ENCODE measurements around the gene LMX1B.
"Not testable (repeated sequence)": the region's sequence is repeated elsewhere in the genome, so short reads cannot be mapped to it uniquely, and the experiment has no call there.

Gene LMX1B

DNA sequence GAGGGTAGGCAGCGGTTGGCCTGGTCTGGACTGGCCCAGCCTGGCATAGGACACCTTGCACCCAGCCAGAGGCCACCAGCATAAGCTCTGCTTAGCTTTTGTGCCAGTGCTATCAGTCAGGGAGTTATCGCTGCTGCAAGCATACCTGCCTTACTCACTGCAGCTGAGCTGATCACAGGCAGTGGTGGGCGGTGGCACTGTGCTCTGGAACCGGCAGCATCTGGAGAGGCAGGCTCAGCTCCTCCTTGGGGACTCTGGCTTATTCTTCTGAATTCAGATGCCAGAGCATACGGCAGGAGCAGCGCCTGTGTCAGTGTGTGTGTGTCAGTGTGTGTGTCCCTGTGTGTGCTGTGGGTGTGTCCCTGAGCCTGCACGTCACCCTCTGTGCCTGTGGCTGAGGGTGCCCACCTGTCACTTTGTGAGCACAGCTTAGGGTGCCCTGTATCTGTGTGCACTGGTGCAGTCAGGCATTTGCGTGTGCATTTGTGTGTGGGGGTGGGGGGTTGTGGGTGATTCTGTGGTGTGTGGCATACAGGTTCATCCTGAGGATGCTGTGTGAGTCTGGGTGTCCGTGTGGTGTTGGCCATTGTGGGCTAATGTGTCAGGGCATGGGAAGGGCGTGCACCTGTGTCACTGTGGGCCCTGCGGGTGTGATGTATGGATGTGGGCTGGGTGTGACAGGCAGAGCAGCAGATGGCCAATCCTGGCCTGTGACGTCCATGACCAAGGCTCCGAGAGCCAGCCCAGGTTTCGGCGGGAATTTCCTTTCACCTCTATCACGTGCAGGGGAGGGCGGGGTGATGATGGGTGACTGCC is 23.5 kb downstream of the LMX1B start:
- DNase-seq, result no peak

DNA sequence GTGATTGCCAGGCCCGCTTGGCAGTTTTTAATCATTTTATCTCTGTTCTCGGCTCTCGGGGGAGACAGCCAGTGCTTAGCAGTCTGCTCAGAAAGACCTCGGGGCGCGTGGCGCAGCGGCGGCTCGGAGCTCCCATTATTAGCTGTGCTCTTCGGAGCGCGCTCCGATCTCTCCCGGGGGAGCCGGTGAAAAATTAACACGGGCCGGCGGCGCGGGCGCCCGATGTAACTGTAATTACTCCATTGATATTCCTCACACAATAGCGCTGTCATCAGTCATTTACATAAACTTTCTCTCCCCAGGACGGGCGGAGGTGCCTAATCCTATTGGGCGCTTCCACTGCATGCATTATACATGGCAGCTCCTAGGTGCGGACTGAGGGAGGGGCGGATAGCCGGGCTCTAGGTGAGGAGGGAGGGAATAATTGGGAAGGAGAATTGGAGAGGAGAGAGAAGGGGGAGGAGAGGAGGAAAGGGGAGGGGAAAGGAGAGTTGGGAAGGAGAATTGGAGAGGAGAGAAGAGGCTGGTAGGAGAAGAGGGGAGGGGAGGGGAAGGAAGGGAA is 24.9 kb downstream of the LMX1B start:
- DNase-seq, result no peak

DNA sequence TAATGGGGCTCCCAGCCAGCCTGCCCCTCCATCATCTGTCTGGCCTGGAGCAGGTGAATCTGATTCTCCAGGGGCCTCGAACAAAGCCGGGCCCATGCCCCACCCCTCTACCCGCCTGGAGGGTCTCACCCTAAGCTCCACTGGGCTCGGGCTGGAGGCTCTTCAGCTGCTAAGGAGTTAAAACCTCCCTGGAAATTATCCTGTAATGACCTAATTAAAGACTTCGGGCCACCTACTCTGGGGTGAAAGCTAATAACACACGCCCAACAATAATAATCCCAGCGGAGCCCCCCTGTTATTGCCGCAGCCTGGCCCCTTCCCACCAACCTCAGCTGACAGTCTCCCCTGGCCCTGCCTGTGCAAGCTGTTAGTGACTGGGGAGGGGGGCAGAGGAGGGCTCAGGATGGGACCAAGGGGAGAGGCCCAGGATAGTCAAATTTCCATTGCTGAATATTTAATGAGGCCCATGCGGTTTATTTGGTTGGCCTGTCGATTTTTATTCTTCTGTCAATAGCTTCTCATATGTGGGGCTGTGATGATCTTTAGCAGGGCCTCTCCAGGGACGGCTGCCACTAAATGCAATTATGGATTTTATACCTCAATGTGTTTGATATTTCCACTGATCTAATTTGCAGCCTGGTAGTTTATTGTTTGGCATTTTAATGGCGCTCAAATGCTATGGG is 25.7 kb downstream of the LMX1B start:
- no peak for DNase-seq

DNA sequence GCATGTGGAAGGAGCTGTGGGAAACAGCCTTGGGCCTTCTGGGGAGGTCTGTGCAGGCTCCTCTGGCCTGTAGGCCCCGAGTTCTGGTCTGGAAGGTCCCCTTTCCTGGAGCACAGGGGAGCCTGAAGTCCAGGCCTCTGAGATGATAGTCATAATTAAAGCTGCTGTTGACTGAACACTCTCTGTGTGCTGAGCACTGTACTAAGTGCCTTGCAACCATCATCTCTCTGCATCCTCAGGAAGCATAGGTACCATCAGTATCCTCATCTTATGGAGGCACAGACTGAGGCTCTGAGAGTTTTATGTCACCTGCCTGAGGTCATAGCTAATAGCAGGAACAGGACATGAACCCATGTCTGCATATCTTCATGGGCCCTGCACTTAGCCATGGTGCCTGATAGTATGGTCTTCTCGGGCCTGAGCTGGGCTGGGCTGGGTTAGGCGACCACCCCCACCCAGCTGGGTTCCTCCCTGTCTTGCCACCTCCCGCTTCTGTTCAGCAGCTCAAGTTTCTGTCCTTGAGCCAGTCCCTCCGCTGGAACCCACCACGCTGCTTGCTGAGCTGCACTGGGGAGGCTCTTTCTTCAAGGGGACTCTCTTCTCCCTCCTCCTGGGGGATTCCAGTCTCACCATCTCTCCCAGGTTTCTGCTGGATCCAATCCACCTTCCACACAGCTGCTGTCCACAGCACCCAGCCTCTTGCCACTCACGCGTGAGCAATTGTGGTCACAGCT is 27.6 kb downstream of the LMX1B start:
- DNase-seq, result no peak

DNA sequence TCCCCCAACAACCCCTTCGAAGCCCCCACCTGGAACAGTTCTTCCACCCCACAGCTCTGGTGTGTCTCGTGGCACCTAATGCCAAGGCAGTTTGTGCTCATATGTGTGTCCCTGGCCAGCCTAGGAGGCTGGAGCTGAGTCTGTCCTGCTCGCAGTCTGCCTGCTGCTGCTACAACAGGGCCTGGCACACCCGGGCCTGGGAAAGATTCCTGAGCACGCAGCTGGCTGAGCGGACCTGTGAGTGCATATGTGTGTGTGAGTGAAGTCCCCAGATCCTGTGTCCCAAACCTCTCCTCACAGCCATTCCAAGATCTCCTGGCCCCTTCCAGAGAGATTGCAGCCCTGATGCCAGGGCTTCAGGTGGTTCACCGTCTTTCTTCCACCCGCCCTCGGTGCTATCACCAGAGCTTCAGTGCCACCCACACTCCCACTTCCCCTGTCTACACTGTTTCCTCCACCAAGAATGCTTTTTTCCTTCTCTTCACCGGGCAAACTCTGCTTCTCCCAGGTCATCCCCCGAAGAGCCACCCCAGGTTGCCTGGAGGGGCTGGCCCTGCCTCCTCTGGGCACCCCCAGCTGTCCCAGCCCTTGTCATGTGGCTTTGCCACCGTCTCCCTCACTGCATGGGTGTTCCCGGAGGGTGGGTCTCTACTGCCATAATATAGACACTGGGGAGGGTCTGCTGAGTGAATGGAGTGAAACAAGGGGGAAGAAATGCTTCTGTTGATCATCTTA is 28.4 kb downstream of the LMX1B start:
- no peak for DNase-seq

DNA sequence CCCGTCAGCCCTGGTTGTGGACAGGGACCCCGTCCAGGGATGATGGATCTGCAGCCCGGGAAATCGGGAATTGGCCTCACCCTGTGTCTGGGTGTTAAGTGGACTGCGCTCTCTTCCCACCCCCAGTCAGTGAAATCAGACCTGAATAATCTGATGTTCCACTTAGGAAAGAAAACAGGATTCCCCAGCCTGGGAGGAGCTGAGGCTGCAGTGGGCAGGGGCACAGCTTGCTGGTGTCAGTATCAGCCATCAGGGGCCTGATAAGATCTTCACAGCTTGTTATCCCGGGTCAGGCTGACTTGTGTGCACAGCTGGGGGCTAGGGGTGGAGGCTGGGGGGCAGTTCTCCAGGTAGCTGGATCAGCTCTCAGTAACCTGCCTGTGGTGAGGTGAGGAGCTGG is 29.1 kb downstream of the LMX1B start:
- no peak for DNase-seq

DNA sequence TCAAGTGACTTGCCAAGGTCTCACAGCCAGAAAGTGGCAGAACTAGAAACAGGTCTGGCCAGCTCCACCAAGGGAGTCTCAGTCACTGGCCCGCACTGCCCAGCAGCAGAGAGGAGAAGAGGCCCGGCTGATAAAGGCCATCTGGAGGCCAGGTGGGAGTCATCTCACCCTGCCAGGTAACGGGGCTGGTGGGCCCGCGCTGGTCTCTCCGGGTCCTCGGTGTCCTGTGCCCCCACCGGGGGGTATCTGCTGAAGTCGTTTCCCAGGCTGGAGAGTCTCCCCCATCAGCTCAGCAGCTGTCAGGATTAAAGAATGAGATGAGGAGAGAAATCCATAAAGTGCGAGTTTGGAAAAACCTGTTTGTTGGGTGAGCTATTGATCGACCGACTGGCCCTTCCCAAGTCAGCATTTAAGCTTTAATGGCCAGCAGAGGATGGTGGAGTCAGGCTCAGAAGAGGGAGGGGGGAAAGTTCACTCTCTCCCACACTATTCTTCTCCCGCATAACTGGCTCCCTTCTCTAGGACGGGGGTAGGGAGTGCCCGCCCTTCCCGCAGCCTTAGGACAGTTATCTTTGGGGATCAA is 30.3 kb downstream of the LMX1B start:
- DNase-seq, result no peak

DNA sequence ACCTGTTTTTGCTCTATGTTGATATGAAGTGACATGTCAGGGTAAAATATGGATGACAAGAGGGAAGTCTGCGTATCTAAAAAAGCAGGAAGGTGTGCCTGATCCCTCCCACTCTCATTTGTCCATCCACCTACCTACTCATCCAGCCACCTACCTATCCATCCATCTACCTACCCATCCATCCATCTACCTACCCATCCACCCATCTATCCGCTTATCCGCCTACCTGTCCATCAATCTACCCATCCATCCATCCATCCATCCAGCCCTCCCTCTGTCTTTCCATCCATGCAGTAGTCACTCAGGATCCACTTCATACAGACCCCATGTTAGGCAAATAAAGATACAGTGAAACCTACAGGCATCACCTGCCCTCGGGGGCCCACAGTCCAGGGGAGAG is 32.4 kb downstream of the LMX1B start:
- no peak for DNase-seq

DNA sequence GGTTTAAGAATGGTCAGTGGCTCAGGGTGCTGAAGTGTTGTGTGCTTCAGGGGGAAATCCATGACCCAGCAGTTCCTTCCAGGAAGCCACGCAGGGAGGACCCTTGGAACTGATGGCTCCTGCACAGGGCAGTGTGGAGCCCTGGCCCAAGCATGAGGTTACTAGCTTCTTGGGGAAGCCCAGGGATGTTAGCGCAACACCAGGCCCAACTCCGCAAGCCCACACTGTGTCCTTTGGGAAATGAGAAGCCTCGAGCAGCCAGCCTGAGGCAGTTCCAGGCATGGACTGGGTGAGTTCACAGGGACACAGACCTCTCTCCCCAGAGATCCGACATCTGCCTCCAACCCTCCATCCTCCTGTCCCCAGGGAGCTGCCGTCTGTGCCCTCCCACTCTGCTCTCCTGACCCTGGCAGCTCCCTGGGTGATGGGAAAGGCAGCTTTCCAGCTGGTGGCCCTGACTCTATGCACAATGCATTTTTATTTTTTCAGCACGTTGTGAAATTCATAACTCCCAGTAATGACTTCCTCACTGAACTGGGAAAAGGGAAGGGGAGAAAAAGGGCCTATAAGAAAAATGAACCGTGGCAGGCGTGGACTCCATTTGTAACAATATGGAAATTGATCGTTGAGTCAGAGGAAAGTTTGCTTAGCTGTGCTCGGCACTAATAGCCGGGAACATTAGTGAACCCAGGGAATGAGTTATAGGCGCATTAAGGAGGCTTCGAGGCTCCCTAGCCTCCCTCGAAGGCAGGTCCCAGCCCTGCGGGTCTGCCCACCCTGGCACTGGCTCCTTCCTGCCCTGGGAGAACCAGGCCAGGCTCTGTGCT is 34.1 kb downstream of the LMX1B start:
- no peak for DNase-seq

DNA sequence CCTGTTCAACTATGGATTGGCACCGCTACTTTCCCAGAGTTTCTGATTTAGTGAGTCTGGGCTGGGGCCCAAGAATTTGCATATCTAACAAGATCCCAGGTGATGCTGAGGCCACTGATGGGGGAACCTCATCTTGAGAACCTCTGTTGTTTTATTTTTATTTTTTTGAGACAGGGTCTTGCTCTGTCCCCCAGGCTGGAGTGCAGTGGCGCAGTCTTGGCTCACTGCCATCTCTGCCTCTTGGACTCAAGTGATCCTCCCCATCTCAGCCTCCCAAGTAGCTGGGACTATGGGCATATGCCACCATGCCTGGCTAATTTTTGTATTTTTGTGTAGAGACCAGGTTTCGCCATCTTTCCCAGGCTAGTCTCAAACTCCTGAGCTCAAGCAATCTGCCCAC is 35.7 kb downstream of the LMX1B start:
- DNase-seq, result no peak

DNA sequence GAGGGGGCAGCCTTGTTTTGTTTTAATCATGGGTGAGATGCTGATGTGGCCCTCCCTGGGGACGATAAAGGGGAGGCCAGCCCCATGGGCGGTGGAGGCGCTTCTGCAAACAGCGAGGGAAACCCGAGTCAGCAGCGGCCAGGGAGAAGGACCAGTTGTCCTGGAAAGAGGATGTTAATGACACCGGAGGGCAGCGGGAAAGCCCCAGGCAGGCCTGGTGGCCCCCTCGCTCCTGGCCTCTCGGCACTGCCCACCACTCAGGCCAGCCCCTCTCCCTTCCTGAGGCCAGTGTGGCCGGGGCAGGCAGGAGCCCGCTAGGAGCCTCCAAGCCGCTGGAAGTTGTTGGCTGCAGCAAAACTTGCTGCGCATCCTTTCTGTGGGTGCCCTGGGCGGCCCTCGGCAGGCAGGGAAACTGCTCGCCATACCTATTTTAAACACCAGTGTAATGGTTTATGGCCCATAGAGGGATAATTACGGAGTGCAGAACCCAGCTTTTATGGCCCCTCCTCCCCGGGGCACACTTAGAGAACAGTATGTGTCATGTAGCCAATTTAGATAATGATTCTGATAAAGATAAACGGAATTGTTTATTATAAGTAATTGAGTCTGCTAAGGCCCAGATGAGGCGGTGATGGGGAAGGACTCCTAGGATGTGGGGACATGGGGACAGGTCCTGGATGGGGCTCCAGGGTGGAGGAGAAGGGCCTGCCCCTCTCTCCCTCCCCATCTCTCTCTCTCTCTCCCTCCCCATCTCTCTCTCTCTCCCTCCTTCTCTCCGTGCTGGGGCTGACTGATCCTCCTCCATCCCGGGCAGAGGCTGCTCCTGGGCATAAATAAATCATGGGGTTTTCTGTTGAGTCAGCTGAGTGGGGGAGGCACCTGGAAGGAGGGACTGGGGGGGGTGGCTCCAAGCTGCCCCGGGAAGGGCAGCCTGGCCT is 36.9 kb downstream of the LMX1B start:
- DNase-seq, result no peak

DNA sequence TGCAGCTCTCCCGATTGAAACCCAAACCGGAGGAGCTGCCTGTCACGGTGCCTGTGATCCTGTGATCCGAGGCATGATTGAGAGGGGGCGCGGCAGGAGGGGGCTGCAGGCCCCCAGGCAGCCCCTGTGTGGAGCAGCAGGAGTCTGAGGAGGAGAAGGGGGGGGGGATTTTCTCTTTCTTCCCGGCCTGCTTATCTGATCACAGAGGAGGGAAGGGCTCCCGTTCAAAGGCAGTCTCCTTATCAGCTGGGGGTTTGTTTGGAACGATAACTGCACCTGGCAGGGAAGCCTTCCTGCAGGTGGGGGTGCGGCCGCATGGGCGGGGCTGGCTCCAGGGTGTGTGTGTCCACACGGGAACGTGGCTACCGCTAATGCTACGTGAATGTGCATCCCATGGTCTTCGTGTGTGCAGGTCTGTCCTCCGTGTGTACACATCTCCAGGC is 38.4 kb downstream of the LMX1B start:
- no peak for DNase-seq

DNA sequence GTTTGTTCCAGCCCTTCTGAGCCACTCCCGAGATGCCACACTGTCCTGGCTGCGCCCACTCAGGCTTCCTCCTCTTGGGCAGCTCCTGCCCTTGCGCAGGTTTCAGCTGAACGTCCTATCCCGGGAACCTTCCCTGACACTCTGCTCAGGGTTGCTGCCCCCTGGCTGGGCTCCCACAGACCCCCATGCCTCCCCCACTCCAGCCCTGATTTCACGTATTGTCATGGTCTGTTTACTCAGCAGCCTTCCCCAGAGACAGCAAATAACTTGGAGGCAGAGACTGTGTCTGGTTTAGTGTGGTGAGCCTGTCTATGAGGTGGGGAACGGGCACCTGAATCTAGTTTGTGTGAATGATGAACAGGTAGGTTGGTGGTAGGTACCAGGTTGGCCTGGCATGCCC is 40.4 kb downstream of the LMX1B start:
- DNase-seq, result no peak

DNA sequence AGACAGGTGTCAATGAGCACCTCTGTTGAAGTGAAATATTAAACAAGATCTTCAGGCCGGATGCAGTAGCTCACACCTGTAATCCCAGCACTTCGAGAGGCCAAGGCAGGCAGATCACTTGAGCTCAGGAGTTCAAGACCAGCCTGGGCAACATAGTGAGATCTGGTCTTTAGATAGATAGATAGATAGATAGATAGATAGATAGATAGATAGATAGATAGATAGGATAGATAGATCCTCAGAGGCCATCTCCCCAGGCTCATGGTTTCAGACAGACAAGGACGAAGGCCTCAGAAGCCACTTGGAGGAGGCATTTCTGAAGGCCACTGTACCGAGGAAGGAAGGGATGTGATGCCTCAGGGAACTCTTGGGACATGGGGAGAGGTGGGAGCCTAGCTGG is 42.5 kb downstream of the LMX1B start:
- not testable (repeated sequence) for DNase-seq

DNA sequence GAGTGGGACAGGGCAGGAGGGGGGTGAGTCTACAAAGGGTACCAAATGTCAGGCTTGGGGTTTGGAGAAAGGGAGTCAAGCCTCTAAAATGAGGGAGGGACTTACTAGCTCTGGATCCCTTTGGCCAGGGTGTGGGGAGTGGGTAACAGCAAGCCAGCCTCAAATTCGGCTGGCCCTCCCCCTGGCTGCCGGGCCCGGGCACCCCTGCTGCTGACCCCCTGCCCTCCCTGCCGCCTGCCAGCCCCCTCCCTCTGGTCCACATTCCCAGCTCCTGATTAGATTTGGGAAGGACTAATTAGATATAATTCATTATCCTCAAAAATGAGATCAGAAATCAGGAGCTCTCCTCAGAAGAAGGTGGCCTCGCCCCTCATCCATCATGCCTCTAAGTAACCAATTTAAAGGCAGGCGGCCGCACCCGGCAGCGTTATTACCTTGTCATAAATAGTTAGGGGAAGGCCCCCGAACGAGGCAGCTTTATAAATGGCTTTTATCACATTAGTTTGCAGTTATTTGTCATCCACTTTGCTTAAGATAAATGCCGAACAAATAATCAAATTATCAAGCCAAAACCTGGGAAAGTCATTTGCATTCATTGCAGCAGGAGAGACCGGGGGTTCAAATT is 44.6 kb downstream of the LMX1B start:
- DNase-seq, result no peak

DNA sequence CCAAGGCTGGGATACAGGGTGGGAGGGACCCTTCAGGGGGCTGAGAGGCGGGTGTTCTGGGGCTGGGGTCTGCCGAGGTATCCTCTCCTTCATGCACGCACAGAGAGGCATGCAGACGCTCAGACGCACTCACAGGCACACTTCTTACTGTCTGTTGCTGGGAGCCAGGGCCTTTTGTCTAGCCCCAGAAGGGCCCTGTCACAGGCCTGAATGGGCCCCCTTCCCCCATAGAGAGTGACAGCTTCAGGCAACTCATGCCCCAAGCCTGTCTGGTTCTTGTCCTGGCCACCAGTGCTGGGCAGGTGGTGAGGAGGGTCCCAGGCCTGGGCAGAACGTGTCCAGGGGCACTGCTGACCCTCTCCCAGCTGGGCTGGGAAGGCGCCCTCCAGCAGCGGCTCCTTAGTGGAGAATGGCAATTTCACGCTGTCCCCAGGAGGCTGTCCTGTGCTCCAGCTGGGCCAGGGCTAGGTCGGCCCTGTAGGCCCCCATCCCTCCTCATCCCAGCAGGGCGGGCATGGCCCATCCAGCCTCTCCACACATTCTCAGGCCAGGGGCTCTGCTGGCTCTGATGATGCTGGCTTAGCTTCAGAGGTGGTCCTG is 45.3 kb downstream of the LMX1B start:
- DNase-seq, result no peak

DNA sequence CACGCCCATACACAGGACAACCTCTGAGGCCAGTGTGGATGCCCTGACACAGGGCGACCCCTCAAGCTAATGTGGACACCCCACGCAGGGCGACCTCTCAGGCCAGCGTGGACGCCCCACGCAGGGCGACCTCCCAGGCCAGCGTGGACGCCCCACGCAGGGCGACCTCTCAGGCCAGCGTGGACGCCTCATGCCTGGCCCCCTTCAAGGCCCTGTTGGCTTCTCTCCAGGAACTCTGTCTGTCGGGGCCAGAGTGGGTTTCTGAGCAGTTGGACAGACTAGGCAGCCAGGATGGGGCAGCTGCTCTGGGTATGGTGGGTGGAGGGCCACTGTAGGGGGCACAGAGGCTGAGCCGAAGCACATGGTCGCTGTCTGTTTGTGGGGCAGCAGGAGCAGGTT is 47.4 kb downstream of the LMX1B start:
- DNase-seq, result no peak

DNA sequence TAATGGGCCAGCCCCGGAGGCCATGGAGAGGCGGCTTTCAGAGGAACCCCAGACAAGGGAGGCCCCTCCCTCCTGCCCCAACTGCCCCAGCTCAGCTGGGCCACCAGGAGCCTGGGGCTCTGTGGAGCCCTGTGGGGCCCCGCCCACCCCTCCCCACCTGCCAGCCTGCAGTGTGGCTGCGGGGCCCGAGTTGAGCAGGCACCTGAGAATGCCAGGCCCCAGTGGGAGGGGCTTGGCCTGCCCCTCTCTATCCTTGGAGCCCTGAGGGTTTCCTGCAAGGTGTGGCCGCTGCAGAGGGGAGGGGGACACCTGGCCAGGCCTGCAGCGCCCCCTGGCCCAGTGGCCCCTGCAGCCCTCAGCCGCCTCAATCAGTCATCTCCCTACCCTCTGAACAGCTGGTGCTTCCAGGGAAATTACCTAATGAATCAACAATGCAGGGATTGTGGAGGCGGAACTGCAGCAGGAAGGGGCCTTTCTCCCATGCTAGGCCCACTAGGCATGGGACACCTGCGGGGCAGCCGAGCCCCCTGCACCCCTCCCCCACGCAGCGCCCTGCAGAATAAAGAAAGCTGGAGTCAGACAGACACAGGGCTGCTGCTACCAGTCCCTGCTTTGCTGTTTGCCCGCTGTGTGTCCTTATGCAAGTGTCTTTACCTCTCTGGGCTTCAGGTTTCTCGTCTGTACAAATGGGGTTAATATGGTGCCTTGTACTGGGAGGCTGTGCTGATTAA is 48.0 kb downstream of the LMX1B start:
- no peak for DNase-seq

DNA sequence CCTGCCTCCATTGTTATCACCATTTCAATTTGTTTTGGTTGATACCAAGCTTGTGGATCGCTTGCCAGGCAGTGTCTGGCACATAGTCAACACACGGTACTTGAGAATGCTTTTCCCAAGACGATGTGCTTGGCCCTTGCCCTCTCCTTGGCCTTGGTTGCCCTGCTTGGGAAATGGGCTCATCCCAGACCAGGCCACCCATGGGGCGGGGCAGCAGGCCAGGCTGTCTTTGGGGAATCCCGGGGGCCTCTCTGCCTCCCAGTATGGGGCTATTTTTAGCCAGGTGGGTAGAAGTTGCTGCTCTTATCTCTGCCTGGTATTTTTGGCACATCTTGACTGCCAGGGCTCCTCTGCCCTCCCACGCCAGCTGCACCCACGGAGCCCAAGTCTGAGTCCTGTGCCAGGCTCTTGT is 49.9 kb downstream of the LMX1B start:
- no peak for DNase-seq
